GM21529 (cell line): ENCODE results near the gene ZNF562.

Experiments
- ATAC-seq: cut with Tn5 transposase; IDR thresholded peaks from one replicate; pipeline ENCODE4 v1.9.1; 2021; ENCODE audit not compliant: unreplicated experiment

Gene ZNF562

DNA sequence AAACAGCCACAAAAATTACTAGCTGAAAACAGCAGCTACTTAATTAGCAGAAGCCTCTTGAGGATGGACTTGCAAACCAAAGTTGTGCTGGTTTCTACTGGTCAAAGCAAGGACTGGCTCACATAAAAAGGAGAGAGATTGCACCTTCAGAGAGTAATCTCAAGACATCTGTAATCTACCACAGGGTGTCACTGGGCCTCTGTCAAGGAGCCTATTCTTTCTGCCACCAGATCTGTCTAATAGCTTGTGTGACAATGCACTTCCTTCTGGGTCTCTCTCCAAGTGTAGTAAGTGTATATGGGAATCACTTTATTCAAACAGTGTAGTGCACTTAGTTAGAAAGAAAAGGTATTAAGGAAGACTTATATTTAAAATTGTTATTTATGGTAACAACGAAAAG lies 29.4 kb downstream of the ZNF562 start:
- no peak for ATAC-seq

DNA sequence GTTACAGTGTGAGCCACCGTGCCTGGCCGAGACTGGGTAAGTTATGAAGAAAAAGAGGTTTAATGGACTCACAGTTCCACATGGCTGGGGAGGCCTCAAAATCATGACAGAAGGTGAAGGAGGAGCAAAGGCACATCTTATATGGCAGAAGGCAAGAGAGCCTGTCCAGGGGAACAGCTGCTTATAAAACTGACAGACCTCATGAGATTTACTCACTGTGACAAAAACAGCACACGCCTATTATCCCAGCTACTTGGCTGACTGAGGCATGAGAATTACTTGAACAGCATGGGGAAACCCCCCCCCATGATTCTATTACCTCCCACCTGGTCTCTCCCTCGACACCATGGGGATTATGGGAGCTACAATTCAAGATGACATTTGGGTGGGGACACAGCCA lies 30.4 kb downstream of the ZNF562 start:
- ATAC-seq = no peak

GRCh38 chr19:9641810-9642209 lies 33.1 kb downstream of the ZNF562 start:
- ATAC-seq = no peak

- no peak for ATAC-seq
These were observed 33.9 kb downstream of the ZNF562 start for GRCh38 chr19:9640956-9641355.

GRCh38 chr19:9636018-9636417 lies 38.9 kb downstream of the ZNF562 start:
- no peak for ATAC-seq

DNA sequence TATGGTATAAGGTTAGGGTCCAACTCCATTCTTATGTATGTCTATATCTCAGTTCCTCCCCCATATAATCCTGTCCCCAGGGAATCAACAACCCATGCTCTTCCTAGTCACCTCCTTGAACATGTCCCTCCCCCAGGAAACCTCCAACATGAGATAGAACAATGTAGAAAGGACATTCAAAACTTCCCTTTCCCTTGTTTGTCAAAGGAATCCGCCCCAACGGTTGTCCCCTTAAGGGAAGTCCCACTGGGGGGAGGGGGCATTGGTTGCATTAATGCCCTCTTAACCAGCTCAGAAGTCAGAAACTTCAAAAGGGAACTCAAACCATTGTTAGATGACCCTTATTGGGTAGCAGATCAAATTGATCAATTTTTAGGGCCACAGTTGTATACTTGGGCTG lies 47.0 kb downstream of the ZNF562 start:
- ATAC-seq = no peak

DNA sequence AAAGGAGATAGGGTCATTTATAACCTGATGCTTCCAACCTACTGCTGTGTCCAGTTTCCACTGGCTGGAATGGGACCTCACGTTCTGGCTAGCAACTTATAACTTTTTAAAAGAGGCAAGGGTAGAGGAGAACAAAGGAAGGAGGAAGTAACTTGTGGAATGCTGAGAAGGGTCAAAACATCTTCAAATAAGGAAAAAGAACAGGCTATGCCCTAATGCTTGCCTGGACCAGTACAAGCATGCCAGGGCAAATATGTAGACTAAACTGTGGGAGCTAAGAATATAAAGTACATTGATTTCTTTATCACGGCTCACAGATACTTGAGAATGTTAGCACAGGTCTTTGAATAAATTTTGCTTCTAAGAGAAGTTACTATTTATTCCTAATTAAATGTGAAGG lies 52.4 kb downstream of the ZNF562 start:
- no peak for ATAC-seq

DNA sequence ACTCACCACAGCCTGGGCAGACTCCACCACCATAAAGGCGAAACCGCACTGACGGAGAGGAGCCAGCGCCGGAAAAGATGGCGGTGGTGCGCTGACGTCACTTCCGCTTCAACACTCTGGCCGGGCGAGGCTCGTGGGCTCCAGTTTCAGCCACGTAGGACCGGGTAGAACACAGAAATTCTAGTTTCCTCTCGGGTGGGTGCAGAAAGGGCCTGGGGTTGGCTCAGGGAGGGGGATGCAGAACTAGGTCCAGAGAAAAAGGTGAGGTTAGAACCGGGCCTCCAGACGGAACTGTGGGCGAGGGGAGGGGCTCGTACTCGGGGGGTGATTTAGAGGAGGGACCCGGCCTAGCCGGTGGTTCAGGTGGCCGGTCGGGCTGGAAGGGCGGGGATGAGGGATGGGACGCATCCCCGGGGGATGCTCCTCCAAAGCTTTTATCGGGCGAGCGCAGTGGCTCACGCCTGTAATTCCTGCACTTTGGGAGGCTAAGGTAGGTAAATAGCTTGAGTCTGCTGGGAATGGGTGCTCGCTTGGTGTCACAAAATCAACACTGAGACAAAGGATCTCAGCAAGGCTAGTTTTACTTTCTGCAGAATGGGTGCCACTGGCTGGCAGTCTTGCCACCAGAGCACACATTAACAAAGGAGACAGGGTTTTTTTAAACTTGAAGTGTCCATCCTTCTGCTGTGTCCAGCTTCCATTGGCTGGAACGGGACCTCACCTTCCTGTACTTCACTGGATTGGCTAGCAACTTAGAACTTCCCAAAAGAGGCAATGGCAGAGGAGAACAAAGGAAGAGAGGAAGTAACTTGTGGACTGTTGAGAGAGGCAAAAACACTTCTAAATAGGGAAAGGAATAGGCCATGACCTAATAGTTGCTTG lies 53.5 kb downstream of the ZNF562 start, which contains the start of gene ZNF561:
TSS of gene ZNF561 (minus strand) at position 77 of the 882 bp plus-strand sequence. CDS start 1,776 bp downstream, outside the sequence.
- peak; percentile 70 for ATAC-seq

DNA sequence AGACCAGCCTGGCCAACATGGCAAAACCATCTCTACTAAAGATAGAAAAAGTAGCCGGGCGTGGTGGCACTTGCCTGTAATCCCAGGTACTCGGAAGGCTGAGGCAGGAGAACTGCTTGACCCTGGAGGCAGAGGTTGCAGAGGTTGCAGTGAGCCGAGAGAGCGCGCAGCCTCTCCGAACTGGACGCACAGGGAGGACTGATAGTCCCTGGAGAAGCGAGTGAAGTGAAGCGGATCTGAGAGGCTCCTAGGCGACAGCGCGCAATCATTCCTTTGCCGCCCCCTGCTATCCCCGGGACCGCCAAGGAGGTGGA lies 54.1 kb downstream of the ZNF562 start:
- ATAC-seq = no peak

GRCh38 chr19:9615844-9616243 lies 59.1 kb downstream of the ZNF562 start:
- no peak for ATAC-seq

DNA sequence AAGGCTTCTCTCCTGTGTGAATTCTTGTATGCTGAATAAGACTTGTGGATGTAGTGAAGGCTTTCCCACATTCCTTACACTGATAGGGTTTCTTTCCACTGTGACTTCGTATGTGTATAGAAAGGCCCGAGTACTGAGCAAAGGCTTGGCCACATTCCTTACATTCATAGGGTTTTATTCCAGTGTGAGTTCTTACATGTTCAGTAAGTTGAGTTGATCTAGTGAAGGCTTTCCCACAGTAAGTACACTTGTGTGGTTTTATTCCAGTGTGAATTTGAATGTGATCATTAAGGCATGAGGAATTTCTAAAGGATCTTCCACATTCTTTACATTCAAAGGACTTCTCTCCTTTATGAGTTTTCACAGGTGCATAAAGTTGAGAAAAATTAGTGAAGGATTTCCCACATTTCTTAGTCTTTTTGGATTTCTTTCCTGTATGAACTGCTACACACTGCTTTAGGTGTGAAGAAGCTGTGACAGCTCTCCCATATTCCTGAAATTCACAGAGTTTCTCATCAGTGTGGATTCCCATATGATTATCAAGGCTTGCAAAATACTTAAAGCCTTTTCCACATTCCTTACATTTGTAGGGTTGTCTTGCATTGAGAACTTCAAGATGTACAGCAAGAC lies 64.3 kb downstream of the ZNF562 start:
- ATAC-seq = no peak

DNA sequence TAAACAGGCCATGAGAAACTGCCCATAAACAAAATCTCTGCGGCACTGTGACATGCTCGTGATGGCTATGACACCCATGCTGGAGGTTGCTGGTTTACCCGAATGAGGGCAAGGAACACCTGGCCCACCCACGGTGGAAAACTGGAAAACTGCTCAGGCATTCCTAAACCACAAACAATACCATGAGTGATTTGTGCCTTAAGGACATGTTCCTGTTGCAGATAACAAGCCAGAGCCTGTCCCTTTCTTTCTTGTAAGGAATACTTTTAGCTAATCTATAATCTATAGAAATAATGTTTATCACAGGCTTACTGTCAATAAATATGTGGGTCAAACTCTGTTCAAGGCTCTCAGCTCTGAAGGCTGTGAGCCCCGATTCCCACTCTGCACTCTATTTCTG lies 66.0 kb downstream of the ZNF562 start:
- ATAC-seq = no peak

DNA sequence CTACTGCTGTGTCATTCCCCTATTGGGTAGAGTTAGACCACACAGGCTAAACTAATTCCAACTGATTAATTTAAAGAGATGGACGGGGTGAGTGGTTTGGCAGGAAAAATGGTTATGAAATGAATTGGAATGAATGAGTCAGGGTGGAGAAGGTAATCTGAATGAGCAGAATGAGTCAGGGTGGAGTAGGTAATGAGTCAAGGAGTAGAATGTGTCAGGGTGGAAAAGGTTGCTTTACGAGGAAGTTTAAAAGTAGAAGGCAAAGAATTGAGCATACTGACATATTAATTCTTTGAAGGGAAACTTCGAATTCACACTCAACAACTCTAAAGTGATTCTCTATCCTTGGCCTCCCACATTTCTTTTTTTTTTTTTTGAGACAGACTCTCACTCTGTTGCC lies 77.9 kb downstream of the ZNF562 start:
- ATAC-seq = no peak
